GM18526 (cell line): ENCODE measurements around the gene SLC6A17.

Experiments
- POLR2A ChIP-seq: IDR thresholded peaks from 3 replicates; pipeline ENCODE4 v1.6.1; 2011; ENCODE audit not compliant: insufficient read length; ENCODE audit errors: extremely low read depth

SLC6A17 gene

DNA sequence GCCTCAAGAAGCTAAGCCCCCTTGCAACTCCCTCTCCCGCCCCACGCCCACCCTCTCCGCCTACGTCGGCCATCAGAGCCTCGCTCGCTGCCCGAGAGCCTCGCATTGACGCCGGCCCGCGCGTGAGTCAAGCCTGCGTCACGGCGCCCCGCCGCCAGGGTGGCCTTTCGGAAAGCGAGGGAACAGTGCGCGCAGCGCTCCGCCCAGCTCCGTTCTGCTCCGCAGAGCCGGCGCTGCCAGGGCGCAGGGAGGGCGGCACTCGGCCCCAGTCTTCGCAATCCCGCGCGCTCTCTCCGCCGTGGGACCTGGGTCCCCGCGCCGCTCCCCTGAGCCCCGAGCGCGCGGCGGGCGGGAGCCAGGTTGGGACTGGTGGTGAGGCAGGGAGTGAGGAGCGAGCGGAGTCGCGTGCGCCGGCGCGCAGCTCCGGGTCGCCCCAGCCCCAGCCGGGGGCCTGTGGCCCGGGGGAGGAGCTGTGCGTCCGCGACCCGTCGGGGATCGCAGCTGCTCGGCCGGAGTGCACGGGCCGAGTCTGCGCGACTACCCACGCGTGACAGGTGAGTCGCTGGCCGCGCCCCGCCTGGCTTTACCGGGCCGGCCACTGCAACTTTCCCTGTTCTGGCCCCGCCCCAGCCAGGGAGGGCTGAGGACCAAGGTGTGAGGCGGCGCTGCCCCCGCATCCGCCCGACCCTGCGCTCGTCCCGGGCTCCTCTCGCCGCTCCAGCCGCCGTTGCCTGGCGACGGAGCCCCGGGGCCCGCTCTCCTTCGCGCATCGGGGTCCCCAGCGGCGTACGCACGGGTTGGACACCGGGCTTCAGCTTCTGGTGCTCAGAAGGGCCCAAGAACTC, at the start of gene SLC6A17:
Gene SLC6A17 (plus strand): TSS at position 165 of the 845 bp plus-strand sequence. CDS start 16,436 bp downstream, outside the sequence.
- no peak for TF ChIP-seq POLR2A

DNA sequence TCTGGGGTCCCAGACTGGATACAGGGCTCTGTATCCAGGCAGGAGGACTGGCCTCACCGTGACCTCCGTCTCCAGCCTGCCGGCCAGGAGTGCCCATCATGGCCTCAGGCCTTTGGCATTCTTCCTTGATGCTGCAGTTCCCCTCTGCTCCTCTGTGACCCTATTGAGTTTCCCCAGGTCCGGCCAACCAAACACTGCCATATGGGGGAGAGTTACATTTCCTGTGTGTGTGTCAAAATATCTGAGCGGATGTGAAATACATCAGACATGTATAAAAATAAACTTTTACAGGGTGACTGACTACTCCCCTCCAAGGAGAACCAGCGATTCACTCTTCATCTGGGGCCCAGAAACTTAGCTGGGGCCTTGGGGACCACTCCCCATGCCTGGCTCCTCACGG, 48.2 kb upstream of the SLC6A17 start:
- TF ChIP-seq POLR2A, result no peak

GRCh38 chr1:110106013-110106941, 44.0 kb upstream of the SLC6A17 start:
- TF ChIP-seq POLR2A, result no peak

GRCh38 chr1:110107867-110108469, 42.3 kb upstream of the SLC6A17 start:
- TF ChIP-seq POLR2A, result no peak

DNA sequence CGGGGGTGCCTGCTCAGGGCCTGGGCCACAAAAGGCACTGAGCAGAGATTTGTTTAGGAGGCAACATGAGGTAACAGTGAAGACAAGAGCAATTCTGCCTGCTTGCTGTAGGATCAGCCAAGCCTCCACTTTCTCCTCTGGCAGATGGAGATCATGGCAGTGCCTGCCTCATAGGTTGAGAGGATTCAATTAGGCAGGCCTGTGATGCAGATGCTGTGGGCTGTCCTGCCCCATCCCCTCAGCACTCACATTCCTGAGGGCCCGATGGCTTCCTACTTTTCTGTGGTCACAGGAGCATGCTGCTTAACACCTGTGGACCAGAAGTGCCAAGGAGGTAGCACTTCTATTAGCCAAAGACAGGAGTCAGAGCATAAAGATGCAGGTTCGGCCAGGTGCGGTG, 39.2 kb upstream of the SLC6A17 start:
- no peak for TF ChIP-seq POLR2A

GRCh38 chr1:110112143-110112542, 38.2 kb upstream of the SLC6A17 start, which contains the start of gene UBL4B:
Gene UBL4B (plus strand): TSS chr1:110112443. CDS start chr1:110112535, 92 bp downstream.
- no peak for TF ChIP-seq POLR2A

DNA sequence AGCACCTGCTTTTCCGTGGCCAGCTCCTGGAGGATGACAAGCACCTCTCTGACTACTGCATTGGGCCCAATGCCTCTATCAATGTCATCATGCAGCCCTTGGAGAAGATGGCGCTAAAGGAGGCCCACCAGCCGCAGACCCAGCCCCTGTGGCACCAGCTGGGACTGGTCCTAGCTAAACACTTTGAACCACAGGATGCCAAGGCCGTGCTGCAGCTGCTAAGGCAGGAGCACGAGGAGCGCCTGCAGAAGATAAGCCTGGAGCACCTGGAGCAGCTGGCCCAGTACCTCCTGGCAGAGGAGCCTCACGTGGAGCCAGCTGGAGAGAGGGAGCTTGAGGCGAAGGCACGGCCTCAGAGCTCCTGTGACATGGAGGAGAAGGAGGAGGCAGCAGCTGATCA, 37.6 kb upstream of the SLC6A17 start:
- no peak for TF ChIP-seq POLR2A

GRCh38 chr1:110113551-110113950, 36.7 kb upstream of the SLC6A17 start:
- TF ChIP-seq POLR2A, result no peak

DNA sequence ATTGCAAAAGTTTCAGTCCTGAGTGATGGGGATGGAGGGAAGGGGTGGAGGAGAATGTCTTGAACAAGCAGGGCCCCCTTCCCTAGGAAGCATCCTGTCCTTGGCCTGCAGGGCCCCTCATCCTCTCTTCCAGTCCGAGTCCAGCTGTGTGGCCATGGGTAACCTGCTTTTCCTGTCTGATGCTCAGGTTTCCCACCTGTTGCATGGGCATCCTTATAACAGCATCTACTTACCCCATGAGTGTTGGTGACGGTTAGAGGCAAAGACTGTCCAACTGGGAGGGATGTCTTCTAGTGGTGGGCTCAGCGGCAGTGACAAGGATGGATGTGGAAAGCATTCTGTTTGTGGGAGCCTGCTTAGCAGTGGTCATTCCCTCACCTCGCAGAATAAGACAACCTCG, 36.1 kb upstream of the SLC6A17 start:
- no peak for TF ChIP-seq POLR2A

DNA sequence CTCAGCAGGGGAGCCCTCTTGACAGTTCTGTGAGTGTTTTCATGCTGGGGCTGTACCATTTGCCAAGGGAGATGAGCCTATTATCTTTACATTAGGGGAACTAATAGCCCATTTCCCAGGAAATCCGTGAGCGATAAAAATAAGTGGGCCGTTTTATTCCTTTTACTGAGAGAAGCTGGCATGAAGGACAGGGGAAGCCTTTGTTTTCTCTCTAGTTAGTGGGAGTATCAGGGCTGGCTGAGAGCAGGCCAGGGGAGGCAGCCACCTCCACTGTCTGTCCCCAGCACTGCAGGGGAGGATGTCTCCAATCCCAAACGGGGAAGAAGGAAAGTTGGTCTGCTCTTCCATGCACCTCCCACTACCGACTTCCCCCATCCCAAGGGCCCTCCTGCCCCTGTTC, 35.5 kb upstream of the SLC6A17 start:
- TF ChIP-seq POLR2A, result no peak

- TF ChIP-seq POLR2A, result no peak
These were observed 31.5 kb upstream of the SLC6A17 start for GRCh38 chr1:110118636-110119396.

DNA sequence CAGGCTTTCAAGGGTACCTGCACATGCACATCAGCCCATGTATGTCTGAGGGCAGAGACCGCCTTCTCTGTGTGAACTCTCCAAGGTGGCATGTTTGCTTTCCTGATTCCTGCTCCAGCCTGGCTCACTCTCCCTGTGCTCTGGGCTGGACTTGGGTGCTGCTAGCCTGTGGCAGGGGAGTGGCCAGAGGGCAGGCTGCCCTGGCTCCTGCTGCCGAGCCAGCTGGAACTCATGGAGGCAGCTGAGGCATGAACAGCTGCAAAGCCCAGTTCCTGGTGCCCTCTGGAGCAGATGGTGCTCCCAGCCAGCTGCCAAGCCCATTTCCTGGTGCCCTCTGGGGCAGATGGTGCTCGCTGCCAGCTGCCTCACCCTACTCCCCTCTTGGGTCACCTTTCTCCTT, 30.5 kb upstream of the SLC6A17 start:
- TF ChIP-seq POLR2A, result no peak

DNA sequence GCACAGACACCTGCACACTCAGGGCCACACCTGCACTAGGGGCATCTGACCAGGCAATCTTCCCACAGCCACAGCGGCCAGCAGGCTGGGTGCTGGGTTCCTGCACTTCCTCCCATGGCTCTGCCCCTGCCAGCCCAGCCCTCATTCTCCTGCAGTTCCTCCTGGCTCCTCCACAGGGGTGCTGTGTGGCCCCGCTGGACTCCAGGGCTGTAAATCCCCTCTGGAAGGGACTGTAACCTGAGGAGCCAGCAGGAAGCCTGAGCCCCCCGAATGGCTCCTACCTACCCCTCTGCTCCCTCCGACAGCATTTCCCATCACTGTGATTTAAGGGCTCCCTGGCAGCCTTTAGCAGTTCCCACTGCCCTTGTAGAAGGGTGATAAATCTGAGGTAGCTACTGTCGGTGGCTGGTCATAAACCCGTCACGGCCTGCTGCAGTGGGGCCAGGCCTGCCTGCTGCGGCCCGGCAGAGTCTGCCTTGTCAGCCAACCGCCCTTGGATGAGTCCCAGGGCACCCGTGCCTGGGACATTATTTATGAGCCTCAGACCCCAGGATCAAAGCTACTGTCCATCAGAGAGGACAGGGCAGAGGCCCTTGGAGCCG, 29.2 kb upstream of the SLC6A17 start:
- TF ChIP-seq POLR2A, result no peak

DNA sequence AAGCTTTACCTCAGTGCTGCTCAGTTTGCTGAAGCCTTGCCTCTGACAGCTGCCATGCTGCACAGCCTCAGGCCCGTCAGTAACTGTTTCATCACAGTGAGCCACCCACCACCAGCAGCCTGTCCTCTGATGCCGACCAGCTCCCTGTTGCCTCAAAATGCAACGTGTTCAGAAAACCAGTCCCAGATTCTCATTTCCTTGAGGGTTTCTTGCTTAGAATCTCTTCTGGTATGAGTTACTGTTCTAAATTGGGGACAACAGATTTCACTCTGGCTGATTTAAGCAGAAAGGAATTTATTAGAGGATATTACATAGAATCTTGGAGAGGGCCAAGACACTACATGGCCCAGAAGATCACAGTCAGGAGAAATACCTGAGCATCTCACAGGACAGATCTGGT, 27.1 kb upstream of the SLC6A17 start:
- TF ChIP-seq POLR2A, result no peak

DNA sequence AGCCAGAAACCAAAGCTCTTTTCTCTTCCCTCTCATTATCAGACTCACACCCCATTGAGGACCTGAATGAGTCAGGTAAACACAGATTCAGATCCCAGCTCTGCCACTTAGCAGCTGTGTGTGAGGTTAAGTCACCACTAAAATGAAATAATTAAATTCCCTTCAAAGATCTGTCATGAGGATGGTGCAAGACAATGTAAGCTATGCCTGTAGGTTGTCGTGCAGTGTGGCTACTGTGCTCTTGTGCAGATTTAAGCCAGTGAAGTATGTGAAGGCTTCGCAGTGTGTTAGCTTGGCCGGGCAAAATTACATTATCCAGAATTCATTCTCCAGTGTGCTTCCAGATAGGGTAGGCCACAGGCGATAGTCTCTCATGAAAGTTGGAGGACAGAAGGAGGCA, 24.5 kb upstream of the SLC6A17 start:
- TF ChIP-seq POLR2A, result no peak

- TF ChIP-seq POLR2A, result no peak
These were observed 20.1 kb upstream of the SLC6A17 start for GRCh38 chr1:110130113-110130591.
